ENCODE results near the gene CUL5. TPM values are rescaled to one million over a fixed set of nuclear protein-coding genes. Genes with fewer than 3 reads are reported as not detected.
A peak's percentile ranks its signal among the peaks of the same experiment; 100 is the strongest.

Gene CUL5
- total RNA-seq, 6 donors from 2014 or later, result 12.5 to 35.5 (median 24.1) TPM

GRCh38 chr11:108032800-108033199 lies 24.1 kb downstream of the CUL5 start:
- Histone ChIP-seq H3K27ac (no peak overlapping the region), H3K27me3 (no peaks in the 10 kb centered on the region), H3K4me3 (no peak overlapping the region), H3K4me1 (peaks cover 0 to 17% (median 6%) of the 10 kb centered on the region in 4 donors), H3K9me3 (no peaks in the 10 kb centered on the region), H3K36me3 (peaks cover 0 to 20% (median 2%) of the 10 kb centered on the region in 4 donors)
- DNase-seq, result no peak
- TF ChIP-seq CTCF (IDR thresholded peaks at IDR 0.05) (no peak), POLR2AphosphoS5 (IDR thresholded peaks at IDR 0.05) (no peak), POLR2A (IDR thresholded peaks at IDR 0.05) (no peak), EP300 (IDR thresholded peaks at IDR 0.05) (no peak)
- 67 to 80% methylated on average over 1 of the region's 1 CpG for WGBS, 2 donors
- ATAC-seq (ENCODE audit: low FRiP score in 2 of 2), result no peak

GRCh38 chr11:108034034-108034433 lies 25.3 kb downstream of the CUL5 start:
- DNase-seq (no peak), ATAC-seq (ENCODE audit: low FRiP score in 2 of 2) (no peak)
- TF ChIP-seq POLR2A (IDR thresholded peaks at IDR 0.05) (no peak), CTCF (IDR thresholded peaks at IDR 0.05) (no peak), POLR2AphosphoS5 (IDR thresholded peaks at IDR 0.05) (no peak), EP300 (IDR thresholded peaks at IDR 0.05) (no peak)
- no peaks in the 10 kb centered on the region for H3K27me3 ChIP-seq
- no peak overlapping the region for H3K4me3 ChIP-seq
- H3K36me3 ChIP-seq, result peaks cover 0 to 24% (median 2%) of the 10 kb centered on the region in 4 donors
- WGBS, 2 donors, result 86 to 94% methylated on average over 1 of the region's 1 CpG
- peaks cover 0 to 21% (median 7%) of the 10 kb centered on the region in 4 donors for H3K4me1 ChIP-seq
- no peak overlapping the region for H3K27ac ChIP-seq
- H3K9me3 ChIP-seq, result no peaks in the 10 kb centered on the region

- H3K27ac ChIP-seq, result no peak overlapping the region
- H3K9me3 ChIP-seq, result no peaks in the 10 kb centered on the region
- no peaks in the 10 kb centered on the region for H3K27me3 ChIP-seq
- H3K4me3 ChIP-seq, result no peak overlapping the region
- H3K4me1 ChIP-seq, result peaks cover 0 to 21% (median 7%) of the 10 kb centered on the region in 4 donors
- ATAC-seq (ENCODE audit: low FRiP score in 2 of 2), result no peak
- DNase-seq, result no peak
- WGBS, 2 donors, result 93 to 94% methylated on average over 1 of the region's 1 CpG
- H3K36me3 ChIP-seq, result peaks cover 0 to 28% (median 2%) of the 10 kb centered on the region in 4 donors
- TF ChIP-seq POLR2A (IDR thresholded peaks at IDR 0.05) (no peak), CTCF (IDR thresholded peaks at IDR 0.05) (no peak), POLR2AphosphoS5 (IDR thresholded peaks at IDR 0.05) (no peak), EP300 (IDR thresholded peaks at IDR 0.05) (no peak)
These were observed 26.3 kb downstream of the CUL5 start for GRCh38 chr11:108034952-108035351.

- H3K36me3 ChIP-seq, result peaks cover 0 to 28% (median 2%) of the 10 kb centered on the region in 4 donors
- TF ChIP-seq POLR2A (IDR thresholded peaks at IDR 0.05) (no peak), CTCF (IDR thresholded peaks at IDR 0.05) (no peak), POLR2AphosphoS5 (IDR thresholded peaks at IDR 0.05) (no peak), EP300 (IDR thresholded peaks at IDR 0.05) (no peak)
- no peaks in the 10 kb centered on the region for H3K27me3 ChIP-seq
- no peak overlapping the region for H3K4me3 ChIP-seq
- 93 to 99% methylated on average over 4 of the region's 4 CpGs for WGBS, 2 donors
- no peaks in the 10 kb centered on the region for H3K9me3 ChIP-seq
- H3K4me1 ChIP-seq, result peaks cover 0 to 21% (median 7%) of the 10 kb centered on the region in 4 donors
- no peak overlapping the region for H3K27ac ChIP-seq
- ATAC-seq (ENCODE audit: low FRiP score in 2 of 2), result no peak
- no peak for DNase-seq
These were observed 27.0 kb downstream of the CUL5 start for GRCh38 chr11:108035690-108036089.

- DNase-seq (no peak), ATAC-seq (ENCODE audit: low FRiP score in 2 of 2) (no peak)
- Histone ChIP-seq H3K9me3 (no peaks in the 10 kb centered on the region), H3K4me3 (no peak overlapping the region), H3K4me1 (peaks cover 0 to 21% (median 7%) of the 10 kb centered on the region in 4 donors), H3K36me3 (peaks cover 0 to 33% (median 4%) of the 10 kb centered on the region in 4 donors), H3K27ac (peak overlapping the region in 1 of 4 donors; percentile 45), H3K27me3 (no peaks in the 10 kb centered on the region)
- TF ChIP-seq POLR2AphosphoS5 (IDR thresholded peaks at IDR 0.05) (no peak), EP300 (IDR thresholded peaks at IDR 0.05) (no peak), POLR2A (IDR thresholded peaks at IDR 0.05) (no peak), CTCF (IDR thresholded peaks at IDR 0.05) (no peak)
- WGBS, 2 donors, result 66 to 68% methylated on average over 2 of the region's 2 CpGs
These were observed 28.5 kb downstream of the CUL5 start for GRCh38 chr11:108037211-108037610.
